Tibial nerve (tissue), 4 donors: ENCODE data around the gene IGLL1. TPM values are rescaled to one million over a fixed set of nuclear protein-coding genes. Genes with fewer than 3 reads are reported as not detected.

Experiments used
- DNase-seq, 2 donors: peaks; one replicate each; pipeline ENCODE4 v3.0.0-alpha.2; 2019; ENCODE audit warnings: low spot score in 2 of 2
- H3K27ac ChIP-seq, 4 donors: fragments of 200-600 bp; sonication (generic) in 3 of 4; one replicate each; pipeline ENCODE4 v1.5.1; 2017 to 2019; ENCODE audit warnings: mild to moderate bottlenecking in 1 of 4
- H3K27me3 ChIP-seq, 2 donors: fragments of 200-600 bp; sonication (generic) in 1 of 2; one replicate each; pipeline versions ENCODE4 v1.5.1 to v1.6.0; 2017 to 2019
- H3K36me3 ChIP-seq, 3 donors: fragments of 200-600 bp; sonication (generic); one replicate each; pipeline ENCODE4 v1.5.1; 2018 to 2019
- H3K4me1 ChIP-seq, 4 donors: fragments of 200-600 bp; sonication (generic) in 3 of 4; one replicate each; pipeline ENCODE4 v1.5.1; 2017 to 2019
- H3K4me3 ChIP-seq, 4 donors: fragments of 200-600 bp; sonication (generic) in 3 of 4; one replicate each; pipeline ENCODE4 v1.5.1; 2017 to 2019; ENCODE audit warnings: mild to moderate bottlenecking in 1 of 4, moderate library complexity in 1 of 4
- H3K9me3 ChIP-seq, 4 donors: fragments of 200-600 bp; sonication (generic) in 3 of 4; one replicate each; pipeline ENCODE4 v1.5.1; 2017 to 2019
- CTCF ChIP-seq, 5 experiments: fragments of 200-600 bp in 3 of 5; fragments of 450-650 bp in 2 of 5; sonication (generic) in 3 of 5; IDR thresholded peaks; one replicate each; pipeline ENCODE4 v1.5.1; 2016 to 2019; ENCODE audit warnings: antibody characterized with exemption in 5 of 5, mild to moderate bottlenecking in 3 of 5, moderate library complexity in 2 of 5
- EP300 ChIP-seq, 2 donors: sonication (generic); formaldehyde crosslinking; IDR thresholded peaks; one replicate each; pipeline ENCODE4 v1.6.1; 2017; ENCODE audit warnings: antibody characterized with exemption in 2 of 2, mild to moderate bottlenecking in 1 of 2
- POLR2A ChIP-seq, 2 donors: fragments of 450-650 bp; IDR thresholded peaks; one replicate each; pipeline ENCODE4 v1.6.1; 2017; ENCODE audit warnings: antibody characterized with exemption in 2 of 2, mild to moderate bottlenecking in 2 of 2, moderate library complexity in 2 of 2
- WGBS, 2 donors: methylation state at CpG; one replicate each; pipeline ENCODE4 v1.1.5; 2018; 5-methylcytosine and 5-hydroxymethylcytosine counted together
- total RNA-seq, 4 donors: library from RNA; depleted of rRNA; stranded (reverse); fragments of >200 nt; gene quantifications; one replicate each; pipeline ENCODE4 v1.1.0, GENCODE V29; 2016

The IGLL1 gene
- total RNA-seq, 4 donors from 2014 or later = not detected

GRCh38 chr22:23591846-23592245 lies 11.8 kb upstream of the IGLL1 start:
- WGBS, 2 donors = 91% methylated on average over 7 of the region's 7 CpGs
- Histone ChIP-seq H3K27me3 (no peaks in the 10 kb centered on the region), H3K4me1 (no peaks in the 10 kb centered on the region), H3K27ac (no peak overlapping the region), H3K9me3 (peaks cover 0 to 6% (median 0%) of the 10 kb centered on the region in 4 donors), H3K36me3 (no peaks in the 10 kb centered on the region), H3K4me3 (no peak overlapping the region)
- TF ChIP-seq POLR2A (IDR thresholded peaks at IDR 0.05) (no peak), CTCF (IDR thresholded peaks at IDR 0.05) (no peak)
- no peak for DNase-seq

- no peaks in the 10 kb centered on the region for H3K4me1 ChIP-seq
- no peak overlapping the region for H3K27ac ChIP-seq
- DNase-seq = peak; percentile 24 to 50
- H3K27me3 ChIP-seq = no peaks in the 10 kb centered on the region
- H3K9me3 ChIP-seq = peaks cover 0 to 6% (median 0%) of the 10 kb centered on the region in 4 donors
- WGBS, 2 donors = 56 to 59% methylated on average over 11 of the region's 11 CpGs
- TF ChIP-seq POLR2A (IDR thresholded peaks at IDR 0.05) = no peak
- peak; percentile 65 to 78 (median 72) for TF ChIP-seq CTCF (IDR thresholded peaks at IDR 0.05)
- H3K36me3 ChIP-seq = no peaks in the 10 kb centered on the region
- no peak overlapping the region for H3K4me3 ChIP-seq
Measured at GRCh38 chr22:23591201-23591791, 11.2 kb upstream of the IGLL1 start.

- H3K27ac ChIP-seq = no peak overlapping the region
- TF ChIP-seq EP300 (IDR thresholded peaks at IDR 0.05) (no peak), CTCF (IDR thresholded peaks at IDR 0.05) (no peak), POLR2A (IDR thresholded peaks at IDR 0.05) (no peak)
- H3K4me1 ChIP-seq = no peaks in the 10 kb centered on the region
- H3K4me3 ChIP-seq = no peak overlapping the region
- H3K27me3 ChIP-seq = no peaks in the 10 kb centered on the region
- no peak for DNase-seq
- H3K36me3 ChIP-seq = no peaks in the 10 kb centered on the region
- WGBS, 2 donors = 69 to 82% methylated on average over 3 to 4 of the region's 6 CpGs
- no peaks in the 10 kb centered on the region for H3K9me3 ChIP-seq
Measured at GRCh38 chr22:23583836-23584235, 3.7 kb upstream of the IGLL1 start.

GRCh38 chr22:23583153-23583552 lies 3.1 kb upstream of the IGLL1 start:
- Histone ChIP-seq H3K27ac (no peak overlapping the region), H3K4me3 (no peak overlapping the region), H3K9me3 (no peaks in the 10 kb centered on the region), H3K27me3 (peaks cover 0 to 4% of the 10 kb centered on the region in 2 donors), H3K4me1 (no peaks in the 10 kb centered on the region), H3K36me3 (no peaks in the 10 kb centered on the region)
- TF ChIP-seq EP300 (IDR thresholded peaks at IDR 0.05) (no peak), CTCF (IDR thresholded peaks at IDR 0.05) (no peak), POLR2A (IDR thresholded peaks at IDR 0.05) (no peak)
- WGBS, 2 donors = 78 to 79% methylated on average over 6 to 7 of the region's 7 CpGs
- no peak for DNase-seq

DNA sequence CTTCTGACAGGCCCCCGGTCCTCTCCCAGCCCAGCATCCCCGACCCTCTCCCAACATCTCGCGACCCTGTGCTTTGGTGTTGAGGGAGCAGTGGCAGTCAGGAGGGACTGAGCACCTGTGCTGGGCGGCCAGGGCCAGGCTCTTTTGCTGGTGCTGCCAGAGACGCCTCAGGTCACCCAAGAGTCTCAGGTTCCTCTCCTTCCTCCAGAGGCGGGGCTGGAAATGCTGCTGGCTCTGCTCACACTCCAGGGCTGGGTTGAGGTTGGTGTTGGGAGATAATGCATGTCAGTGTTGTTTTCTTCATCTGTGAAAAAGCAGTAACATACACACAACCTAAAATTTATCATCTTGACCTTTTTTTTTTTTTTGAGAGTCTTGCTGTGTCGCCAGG lies 1.2 kb upstream of the IGLL1 start:
- DNase-seq = no peak
- 68 to 79% methylated on average over 8 of the region's 8 CpGs for WGBS, 2 donors
- no peaks in the 10 kb centered on the region for H3K36me3 ChIP-seq
- H3K9me3 ChIP-seq = no peaks in the 10 kb centered on the region
- peaks cover 0 to 5% of the 10 kb centered on the region in 2 donors for H3K27me3 ChIP-seq
- H3K4me1 ChIP-seq = no peaks in the 10 kb centered on the region
- TF ChIP-seq POLR2A (IDR thresholded peaks at IDR 0.05) (no peak), EP300 (IDR thresholded peaks at IDR 0.05) (no peak), CTCF (IDR thresholded peaks at IDR 0.05) (no peak)
- H3K4me3 ChIP-seq = no peak overlapping the region
- no peak overlapping the region for H3K27ac ChIP-seq
